ENCODE measurements around the gene TET3. TPM values are rescaled to one million over a fixed set of nuclear protein-coding genes. Genes with fewer than 3 reads are reported as not detected.

Gene TET3
- polyA plus RNA-seq, 12 donors, result 7.8 to 17.3 (median 9.6) TPM; not detected in 1

DNA sequence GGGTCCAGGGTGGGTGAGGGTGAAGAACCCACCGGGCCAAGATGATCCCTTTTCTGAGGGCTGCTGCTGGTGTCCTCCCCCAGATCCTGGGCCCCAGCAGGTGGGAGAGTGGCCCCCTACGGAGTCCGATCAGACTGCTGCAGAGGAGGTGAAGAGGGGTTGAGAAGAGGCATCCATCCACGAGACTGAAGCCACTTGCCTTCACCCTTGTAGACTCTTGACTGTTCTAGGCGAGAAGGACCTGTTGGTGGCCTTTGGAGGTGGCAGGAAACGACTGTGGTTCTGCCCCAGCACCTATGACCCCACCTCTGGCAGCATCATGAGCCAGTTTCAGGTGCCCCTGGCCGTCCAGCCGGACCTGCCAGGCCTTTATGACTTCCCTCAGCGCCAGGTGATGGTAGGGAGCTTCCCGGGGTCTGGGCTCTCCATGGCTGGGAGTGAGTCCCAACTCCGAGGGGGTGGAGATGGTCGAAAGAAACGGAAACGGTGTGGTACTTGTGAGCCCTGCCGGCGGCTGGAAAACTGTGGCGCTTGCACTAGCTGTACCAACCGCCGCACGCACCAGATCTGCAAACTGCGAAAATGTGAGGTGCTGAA lies 1.5 kb downstream of the TET3 start:
- DNase-seq, result no peak

- DNase-seq, result no peak
Observed at GRCh38 chr2:73987109-73987947, 2.6 kb downstream of the TET3 start.

GRCh38 chr2:73987948-73988700 lies 3.4 kb downstream of the TET3 start:
- no peak for DNase-seq

GRCh38 chr2:73989972-73990371 lies 5.3 kb downstream of the TET3 start:
- DNase-seq, result no peak

- no peak for DNase-seq
Observed at GRCh38 chr2:73990531-73990930, 5.8 kb downstream of the TET3 start.

- DNase-seq, result no peak
Observed at GRCh38 chr2:73992036-73992435, 7.3 kb downstream of the TET3 start.

GRCh38 chr2:73993376-73993775 lies 8.7 kb downstream of the TET3 start:
- DNase-seq, result no peak

DNA sequence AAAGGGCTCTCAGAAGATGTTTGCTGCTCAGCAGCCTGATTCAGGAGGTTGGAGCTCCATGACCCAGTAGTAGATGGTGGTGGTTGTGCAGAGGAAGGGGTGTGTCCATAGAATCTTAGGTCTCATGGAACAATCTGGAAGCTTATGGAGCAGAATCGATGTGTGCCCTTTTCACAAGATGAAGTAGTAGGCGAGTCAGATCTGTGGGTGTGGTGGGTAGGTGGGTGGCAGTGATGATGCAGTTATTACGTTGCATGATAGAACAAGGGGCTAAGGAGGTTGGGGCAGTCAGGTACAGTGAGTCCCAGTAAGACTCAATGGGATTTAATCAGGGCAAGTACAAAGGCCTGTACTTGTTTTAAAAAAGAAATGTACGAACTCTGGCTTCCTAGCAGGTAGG lies 9.1 kb downstream of the TET3 start:
- DNase-seq, result no peak

DNA sequence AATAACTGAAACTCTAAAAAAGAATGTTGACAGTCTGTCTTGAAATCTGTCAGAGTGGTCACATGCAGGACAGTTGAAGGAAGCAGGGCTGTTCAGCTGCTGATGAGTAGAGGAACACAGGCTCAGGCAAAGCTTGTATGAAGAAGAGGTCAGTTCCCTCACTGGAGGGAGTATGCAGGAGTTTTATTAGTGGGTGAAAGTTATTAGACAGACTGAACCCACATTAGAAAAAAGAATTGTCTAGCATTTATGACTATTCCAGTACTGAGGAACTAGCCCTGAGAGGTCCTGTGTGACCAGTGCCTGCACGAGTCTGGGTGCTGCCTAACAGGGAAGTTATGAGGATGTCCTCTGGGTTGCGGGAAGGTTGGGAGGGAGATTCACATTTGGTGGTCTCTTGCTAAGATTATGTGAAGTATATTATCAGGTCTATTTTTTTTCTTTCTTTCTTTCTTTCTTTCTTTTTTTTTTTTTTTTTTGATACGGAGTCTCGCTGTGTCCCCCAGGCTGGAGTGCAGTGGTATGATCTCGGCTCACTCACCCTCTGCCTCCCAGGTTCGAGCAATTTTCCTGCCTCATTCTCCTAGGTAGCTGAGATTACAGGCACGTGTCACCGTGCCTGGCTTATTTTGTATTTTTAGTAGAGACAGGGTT lies 9.6 kb downstream of the TET3 start:
- DNase-seq, result no peak

DNA sequence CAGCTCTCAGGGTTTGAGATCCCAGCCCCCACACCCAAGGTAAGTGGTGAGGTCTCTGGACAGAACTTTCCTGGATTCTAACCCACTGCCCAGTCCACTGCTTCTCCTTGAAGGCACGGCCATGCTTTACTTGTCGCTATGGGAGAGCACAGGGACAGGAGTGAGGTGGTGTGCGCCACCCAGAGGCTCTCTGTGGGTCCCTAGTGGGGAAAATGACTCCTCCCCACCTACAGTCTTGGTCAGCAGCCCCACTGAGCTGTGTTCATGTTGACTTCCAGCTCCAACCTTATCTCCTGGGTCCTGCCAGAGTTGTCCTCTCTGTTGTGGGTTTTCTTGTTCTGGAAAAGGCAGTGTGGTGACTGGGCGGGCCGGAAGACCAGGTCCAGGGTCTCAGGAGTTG lies 11.1 kb downstream of the TET3 start:
- DNase-seq, result no peak

GRCh38 chr2:73997813-73998212 lies 13.1 kb downstream of the TET3 start:
- no peak for DNase-seq

- no peak for DNase-seq
Observed at GRCh38 chr2:73998451-73998850, 13.7 kb downstream of the TET3 start.

DNA sequence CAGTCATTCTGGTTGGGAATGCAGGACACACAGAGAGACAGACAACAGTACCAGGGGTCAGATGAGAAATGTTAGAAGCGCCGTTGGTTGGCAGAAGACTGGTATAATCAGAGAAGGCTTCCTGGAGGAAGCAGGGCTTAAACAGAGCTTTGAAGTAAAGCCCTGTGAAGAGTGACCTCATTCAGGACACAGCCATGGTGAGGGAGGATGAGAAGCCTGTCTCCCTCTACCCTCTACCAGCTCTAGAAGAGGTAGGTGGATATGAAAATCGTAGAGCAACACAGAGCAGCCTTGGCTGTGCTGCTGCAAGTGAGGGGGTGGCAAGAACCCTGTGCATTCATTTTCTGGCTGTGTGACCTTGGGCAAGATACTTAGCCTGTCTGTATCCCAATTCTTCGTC lies 14.2 kb downstream of the TET3 start:
- DNase-seq, result no peak

GRCh38 chr2:73999881-74000597 lies 15.3 kb downstream of the TET3 start:
- DNase-seq, result no peak

DNA sequence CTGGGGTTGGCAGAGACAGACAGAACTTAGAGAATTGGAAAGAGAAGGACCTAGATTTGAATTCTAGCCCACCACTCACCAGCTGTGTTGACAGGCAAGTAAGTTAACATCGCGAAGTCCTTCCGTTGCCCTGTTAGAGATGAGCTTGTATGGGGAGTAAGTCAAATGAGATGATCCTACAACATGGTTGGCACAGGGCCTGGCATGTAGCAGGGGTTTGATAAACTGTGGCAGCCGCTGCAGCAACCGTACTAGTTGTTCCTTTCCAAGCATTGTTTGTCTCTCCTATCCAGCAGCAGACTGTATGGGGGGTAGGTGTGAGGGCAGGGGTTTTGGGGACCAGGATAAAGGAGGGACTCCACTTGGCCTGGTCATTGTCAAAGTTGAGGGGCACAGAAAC lies 16.0 kb downstream of the TET3 start:
- no peak for DNase-seq

DNA sequence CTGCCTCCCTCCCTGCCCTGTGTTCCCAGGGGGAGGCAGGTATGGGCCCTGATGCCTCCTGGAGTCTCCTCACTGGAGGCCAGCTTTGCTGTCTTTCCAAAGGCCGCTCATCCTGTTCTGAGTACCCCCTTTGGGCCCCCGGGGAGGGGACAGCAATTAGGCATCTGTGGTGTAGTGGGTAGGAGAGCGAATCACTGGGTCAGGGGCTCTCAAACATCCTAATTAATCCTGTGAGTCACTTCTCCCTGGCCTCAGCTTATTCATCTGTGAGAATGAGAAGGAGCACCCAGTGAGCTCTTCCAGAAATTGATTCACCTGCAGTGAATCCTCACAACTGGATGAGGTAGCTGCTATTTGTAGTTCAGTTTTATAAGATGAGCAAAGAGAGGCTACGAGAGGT lies 16.4 kb downstream of the TET3 start:
- no peak for DNase-seq

DNA sequence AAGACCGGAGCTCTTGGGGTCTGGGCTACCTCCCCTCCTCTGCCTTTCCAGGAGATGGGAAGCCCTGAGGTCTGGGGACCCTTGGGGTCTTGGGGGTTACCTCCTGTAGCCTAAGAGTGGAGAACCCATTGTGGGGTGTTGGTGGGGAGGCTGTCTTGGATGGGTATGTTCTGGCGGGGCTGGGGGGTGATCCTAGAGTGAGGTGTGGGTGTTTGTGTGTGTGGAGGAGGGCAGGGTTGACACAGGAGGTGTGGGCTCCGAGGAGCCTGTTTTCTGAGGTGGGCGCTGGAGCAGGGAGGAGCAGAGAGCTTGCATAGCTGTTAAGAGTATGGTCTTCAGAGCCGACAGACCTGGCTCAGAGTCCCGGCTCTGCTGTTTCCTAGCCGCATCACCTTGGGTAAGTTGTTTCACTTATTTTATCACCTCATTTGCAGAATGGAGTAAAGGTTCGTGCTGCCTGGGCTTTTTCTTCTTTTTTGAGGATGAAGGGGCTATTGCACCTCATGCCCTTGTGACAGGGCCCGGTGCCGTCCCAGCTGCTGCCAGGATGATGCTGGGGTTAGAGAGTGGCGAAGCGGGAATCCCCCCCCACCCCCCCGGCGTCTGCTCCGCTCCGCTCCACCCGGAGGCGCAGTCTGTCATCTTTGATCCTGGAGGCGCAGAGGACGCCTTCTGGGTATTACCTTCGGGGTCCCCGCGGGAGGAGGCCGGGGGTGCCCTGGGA lies 17.2 kb downstream of the TET3 start:
- DNase-seq, result no peak

GRCh38 chr2:74002505-74003421 lies 18.1 kb downstream of the TET3 start:
- DNase-seq, result peak; percentile 76

- DNase-seq, result no peak
Observed at GRCh38 chr2:74003494-74004211, 18.9 kb downstream of the TET3 start.

All from muscle of arm (tissue), 12 donors.